ENCODE data around the gene KATNBL1.
A peak's percentile ranks its signal among the peaks of the same experiment; 100 is the strongest.

Gene KATNBL1

GRCh38 chr15:34114739-34115138 is 95.2 kb downstream of the KATNBL1 start:
- DNase-seq (ENCODE audit: low spot score): no peak
- no peak for TF ChIP-seq CTCF (IDR thresholded peaks at IDR 0.05; ENCODE audit: extremely low read depth, missing control alignments)

GRCh38 chr15:34114215-34114614 is 95.7 kb downstream of the KATNBL1 start:
- DNase-seq (ENCODE audit: low spot score): no peak
- no peak for TF ChIP-seq CTCF (IDR thresholded peaks at IDR 0.05; ENCODE audit: extremely low read depth, missing control alignments)

GRCh38 chr15:34111488-34111887 is 98.4 kb downstream of the KATNBL1 start:
- no peak for TF ChIP-seq CTCF (IDR thresholded peaks at IDR 0.05; ENCODE audit: extremely low read depth, missing control alignments)
- DNase-seq (ENCODE audit: low spot score): no peak

GRCh38 chr15:34109797-34110663 is 99.9 kb downstream of the KATNBL1 start:
- TF ChIP-seq CTCF (IDR thresholded peaks at IDR 0.05; ENCODE audit: extremely low read depth, missing control alignments): peak; percentile 56
- DNase-seq (ENCODE audit: low spot score): peak; percentile 28

- DNase-seq (ENCODE audit: low spot score): no peak
- no peak for TF ChIP-seq CTCF (IDR thresholded peaks at IDR 0.05; ENCODE audit: extremely low read depth, missing control alignments)
These were observed 102.6 kb downstream of the KATNBL1 start for GRCh38 chr15:34107315-34107714.

GRCh38 chr15:34106423-34106822 is 103.5 kb downstream of the KATNBL1 start:
- DNase-seq (ENCODE audit: low spot score): no peak
- no peak for TF ChIP-seq CTCF (IDR thresholded peaks at IDR 0.05; ENCODE audit: extremely low read depth, missing control alignments)

- no peak for DNase-seq (ENCODE audit: low spot score)
- no peak for TF ChIP-seq CTCF (IDR thresholded peaks at IDR 0.05; ENCODE audit: extremely low read depth, missing control alignments)
These were observed 107.5 kb downstream of the KATNBL1 start for GRCh38 chr15:34102175-34102925.
